GM19351 (cell line): ENCODE data around the gene PRR16.

Experiments
- ATAC-seq: cut with Tn5 transposase; IDR thresholded peaks from one replicate; pipeline ENCODE4 v1.9.1; 2021; ENCODE audit warnings: mild to moderate bottlenecking, moderate library complexity; ENCODE audit not compliant: unreplicated experiment

PRR16 gene

DNA sequence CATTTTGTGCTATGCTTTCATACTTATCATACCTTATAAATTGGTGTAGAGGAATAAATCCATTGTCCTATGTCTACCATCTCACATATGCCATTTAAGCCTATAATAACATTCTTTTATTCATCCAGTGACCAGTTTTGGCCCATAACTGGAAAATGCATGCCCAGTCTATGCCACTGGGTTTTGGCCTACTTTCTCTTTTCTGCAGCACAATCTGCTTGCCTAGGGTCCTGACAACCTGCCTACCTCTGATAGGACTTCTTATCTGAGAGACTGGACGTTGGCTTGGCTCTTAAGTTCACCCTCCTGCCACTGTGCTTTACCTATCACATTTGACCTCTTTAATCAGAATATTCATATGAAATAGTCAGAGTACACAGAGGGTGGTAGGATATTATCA, 103.0 kb downstream of the PRR16 start:
- ATAC-seq: no peak

DNA sequence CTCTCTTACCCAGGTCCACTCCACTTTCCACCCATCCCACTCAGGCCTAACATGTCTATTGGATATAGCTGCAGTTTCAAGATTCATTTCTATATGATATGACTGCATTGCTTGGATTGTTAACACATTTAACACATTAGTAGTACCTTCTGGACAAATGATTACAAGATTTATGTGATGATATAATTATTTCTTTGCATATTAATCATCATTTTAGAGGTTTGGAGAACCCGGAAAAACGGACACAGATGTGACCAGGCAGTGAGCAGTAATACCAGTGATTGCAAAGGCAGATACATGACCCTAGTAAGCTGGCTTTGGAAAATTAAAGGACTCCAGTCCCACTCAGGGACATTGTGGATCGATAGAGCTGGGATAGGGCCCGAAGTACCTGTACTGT, 103.8 kb downstream of the PRR16 start:
- no peak for ATAC-seq

DNA sequence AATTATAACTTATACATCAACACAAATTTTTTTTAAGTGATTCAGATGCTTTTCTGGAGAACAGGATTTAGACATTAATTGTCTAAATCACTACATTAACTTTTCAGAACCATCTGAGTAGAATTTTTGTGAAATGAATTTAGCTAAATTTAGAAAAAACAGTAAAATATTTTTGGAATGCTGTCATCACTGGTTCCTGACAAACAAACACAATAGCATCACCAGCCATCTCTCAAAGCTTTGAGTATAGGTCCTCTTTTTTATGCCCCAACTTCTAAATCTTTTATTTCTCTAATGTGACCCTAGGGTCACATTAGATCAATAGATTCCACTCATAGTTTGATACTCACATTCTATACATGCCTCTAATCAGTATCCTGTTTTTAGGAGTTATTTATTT, 104.6 kb downstream of the PRR16 start:
- no peak for ATAC-seq

DNA sequence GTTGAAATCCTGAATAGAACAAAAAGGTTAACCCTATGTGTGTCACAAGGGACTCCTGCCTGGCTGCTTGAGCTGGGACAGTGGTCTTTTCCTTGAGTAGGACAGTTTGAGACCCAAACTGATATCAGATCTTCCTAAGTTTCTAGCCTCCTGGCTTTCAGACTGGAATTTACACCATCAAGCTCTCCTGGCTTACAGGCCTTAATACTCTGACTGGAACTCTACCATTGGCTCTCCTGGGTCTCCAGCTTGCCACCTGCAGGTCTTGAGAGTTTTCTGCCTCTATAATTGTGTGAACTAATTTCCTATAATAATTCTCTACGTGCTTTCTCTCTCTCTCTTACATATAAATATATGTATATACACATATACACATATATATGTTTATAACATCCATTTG, 112.5 kb downstream of the PRR16 start:
- no peak for ATAC-seq

DNA sequence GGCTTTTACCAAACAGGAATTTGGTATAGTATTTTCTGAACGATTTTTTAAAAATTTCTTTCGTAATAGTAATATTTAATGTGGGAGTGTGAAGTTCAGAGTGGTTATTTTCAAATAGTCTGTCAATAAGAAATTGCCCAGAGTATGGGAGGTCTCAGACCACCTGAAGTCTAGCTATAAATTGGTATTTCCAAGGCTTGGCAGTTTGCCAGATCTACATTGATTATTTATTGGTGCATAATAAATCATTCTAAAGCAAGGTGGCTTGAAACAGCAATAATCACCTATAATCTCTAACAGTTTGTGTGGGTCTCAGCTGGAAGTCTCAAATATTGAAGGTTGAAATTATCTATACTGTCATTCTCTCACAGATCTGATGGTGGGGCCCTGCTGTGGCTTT, 118.5 kb downstream of the PRR16 start:
- ATAC-seq: no peak

DNA sequence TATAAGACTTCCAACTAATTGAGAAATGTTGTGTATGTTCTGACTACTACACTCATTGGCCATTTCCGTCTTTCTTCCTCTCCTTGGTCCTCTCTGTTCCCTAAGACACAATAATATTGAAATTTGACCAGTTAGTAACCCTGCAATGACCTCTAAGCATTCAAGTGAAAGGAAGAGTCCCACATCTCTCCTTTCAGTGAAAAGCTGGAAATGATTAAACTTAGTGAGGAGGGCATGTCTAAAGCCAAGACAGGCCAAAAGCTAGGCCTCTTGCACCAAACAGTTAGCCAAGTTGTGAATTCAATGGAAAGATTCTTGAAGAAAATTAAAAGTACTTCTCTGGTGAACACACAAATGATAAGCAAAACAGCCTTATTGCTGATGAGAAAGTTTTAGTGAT, 122.5 kb downstream of the PRR16 start:
- ATAC-seq: no peak

DNA sequence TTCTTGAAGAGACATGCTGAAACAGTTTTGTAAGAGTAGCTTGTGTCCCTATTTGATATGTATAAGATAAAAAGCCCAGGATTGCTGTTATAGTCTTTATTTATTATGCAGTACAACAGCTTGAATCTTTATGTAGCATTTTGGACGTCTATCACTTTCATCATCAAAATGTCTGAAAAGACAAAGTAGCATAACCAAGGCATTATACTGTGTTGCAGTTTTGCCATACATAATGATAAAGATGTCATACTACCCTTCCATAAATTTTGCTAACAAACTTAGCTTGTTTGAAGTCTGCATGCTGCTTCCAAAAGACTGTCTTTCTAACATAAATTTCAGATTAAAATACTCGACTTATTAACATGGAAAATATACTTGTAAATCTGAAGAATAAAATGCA, 127.8 kb downstream of the PRR16 start:
- ATAC-seq: no peak

DNA sequence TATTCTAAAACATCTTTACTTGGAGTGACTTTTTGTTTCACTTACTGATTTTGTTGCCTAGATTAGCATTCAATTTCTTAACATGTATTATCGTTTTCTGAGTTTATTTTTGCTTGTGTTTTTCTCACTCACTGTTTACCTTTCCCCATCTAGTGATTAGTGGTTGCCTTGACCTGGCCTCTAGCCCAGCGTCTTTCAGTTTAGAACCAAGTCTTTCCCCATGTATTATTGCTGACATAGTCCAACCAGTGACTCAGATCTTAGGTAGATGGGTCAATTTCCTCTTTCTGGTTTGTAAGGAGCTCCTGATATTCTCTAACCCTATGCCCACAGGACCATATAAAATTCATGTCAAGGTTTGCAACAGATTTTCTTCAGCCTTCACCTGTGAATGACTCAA, 135.5 kb downstream of the PRR16 start:
- no peak for ATAC-seq

DNA sequence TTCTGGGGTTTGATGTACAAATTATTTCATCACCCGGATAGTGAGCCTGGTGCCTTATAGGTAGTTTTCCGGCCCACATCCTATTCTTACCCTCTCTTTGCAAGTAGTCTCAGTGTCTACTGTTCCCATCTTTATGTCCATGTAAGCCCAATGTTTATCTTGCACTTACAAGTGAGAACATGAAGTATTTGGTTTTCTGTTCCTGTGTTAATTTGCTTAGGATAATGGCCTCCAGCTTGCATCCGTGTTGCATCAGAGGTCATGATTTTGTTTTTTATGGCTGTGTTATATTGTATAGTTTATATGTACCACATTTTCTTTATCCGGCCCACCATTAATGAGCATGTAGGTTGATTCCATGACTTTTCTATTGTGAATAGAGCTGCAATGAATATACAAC, 136.5 kb downstream of the PRR16 start:
- ATAC-seq: no peak

DNA sequence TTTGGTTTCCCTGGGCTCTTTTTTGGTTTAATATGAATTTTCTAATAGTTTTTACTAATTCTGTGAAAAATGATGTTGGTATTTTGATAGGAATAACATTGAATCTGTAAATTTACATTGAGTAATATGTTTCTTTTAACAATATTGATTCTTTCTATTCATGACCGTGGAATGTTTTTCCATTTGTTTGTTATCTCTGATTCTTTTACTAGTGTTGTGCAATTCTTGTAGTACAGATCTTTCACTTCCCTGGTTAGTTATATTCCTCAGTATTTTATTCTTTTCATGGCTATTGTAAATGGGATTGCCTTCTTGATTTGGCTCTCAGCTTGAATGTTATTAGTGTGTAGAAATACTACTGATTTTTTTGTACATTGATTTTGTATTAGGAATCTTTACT, 137.9 kb downstream of the PRR16 start:
- ATAC-seq: no peak

DNA sequence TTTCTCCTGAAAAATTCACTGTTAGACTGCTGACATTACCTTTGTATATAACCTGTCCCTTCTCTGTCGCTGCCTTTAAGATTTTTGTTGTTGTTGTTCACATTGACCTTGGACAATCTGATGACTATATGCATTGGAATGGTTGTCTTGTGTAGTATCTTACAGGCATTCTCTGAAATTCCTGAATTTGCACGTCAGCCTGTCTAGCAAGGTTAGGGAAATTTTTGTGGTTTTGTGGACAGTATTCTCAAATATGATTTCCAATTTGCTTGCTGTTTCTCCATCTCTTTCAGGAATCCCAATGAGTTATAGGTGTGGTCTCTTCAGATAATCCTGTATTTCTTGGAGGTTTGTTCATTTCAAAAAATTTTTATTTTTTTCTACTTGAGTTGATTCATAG, 140.8 kb downstream of the PRR16 start:
- ATAC-seq: no peak

DNA sequence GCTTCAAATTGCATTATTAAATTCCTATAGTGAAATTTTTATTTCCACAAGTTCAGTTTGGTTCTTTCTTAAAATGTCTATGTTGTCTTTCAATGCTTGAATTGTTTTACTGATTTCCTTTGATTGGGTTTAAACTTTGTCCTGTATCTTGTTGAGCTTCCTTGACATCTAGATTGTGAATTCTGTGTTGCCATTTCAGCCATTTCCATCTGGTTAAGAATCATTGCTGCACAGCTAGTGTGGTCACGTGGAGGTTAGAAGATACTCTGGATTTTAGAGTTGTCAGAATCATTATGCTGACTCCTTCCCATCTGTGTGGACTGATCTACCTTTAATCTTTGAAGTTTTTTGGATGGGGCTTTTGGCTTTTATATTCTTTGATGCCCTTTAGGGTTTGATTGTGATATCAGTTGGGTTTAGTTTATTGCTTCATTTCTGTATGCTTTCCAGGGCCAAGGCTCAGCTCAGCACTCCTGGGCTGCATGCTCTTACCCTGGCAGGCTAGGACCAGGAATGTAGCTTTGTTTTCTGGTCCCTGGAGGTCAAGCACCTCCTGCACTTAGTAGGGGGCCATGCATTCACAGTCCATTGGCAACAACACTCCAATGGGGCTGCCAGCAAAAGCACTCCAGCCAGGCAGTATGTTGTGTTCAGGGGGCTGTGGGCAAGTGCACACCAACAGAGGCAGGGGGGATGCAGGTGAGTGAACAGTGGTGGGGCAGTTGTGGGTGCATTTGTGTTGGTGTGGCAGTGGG, 141.4 kb downstream of the PRR16 start:
- no peak for ATAC-seq

DNA sequence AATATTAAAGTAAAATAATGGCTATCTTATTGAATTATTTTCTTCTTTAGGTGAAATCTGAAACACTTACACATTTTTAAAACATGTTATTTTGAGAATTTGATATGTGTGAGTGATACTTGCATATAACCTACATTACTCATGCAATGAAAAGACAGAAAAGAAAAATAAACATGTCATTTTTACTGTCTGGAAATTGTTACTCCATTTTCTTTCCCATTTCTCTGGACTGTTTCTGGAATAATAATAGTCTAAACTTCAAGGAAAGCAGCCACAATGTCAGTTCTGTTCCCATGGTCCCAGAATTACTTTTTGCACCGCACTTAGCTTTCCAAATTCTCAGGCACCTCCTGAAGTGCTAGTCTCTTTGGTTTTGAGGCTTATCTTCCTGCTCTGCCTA, 145.5 kb downstream of the PRR16 start:
- ATAC-seq: no peak

DNA sequence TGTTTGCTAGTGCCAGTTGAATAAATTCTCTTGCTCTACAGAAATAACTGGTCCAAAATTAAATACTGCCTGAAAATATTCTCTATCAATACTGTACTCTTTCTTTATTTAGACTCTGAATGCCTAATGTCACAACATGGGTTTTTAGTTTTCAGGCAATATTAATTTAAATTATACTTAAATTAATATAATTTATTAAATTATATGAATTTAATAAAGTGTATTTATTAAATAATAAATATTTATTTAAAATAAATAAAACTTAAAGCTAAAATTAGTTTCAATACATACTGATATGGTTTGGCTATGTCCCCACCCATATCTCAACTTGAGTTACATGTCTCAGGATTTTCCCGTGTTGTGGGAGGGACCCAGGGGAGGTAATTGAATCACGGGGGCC, 146.0 kb downstream of the PRR16 start:
- no peak for ATAC-seq

DNA sequence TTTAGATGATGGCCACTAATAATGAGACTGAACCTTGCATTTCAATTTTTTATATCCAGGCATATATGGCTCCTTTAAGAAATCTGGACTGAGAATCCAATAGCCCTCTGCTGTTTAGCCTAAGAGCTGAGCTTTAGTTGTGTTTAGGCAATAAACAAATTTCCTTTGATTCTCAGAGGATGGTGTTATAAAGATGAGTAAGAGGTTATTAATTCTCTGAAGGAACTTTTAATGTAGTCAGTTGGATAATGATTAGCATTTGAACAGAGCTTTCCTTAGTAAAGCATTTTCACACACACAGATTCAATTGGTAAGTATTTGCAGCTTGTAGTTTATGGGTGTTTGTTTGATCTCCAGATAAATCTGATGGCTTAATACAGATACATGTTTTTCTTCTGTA, 149.6 kb downstream of the PRR16 start:
- ATAC-seq: no peak

DNA sequence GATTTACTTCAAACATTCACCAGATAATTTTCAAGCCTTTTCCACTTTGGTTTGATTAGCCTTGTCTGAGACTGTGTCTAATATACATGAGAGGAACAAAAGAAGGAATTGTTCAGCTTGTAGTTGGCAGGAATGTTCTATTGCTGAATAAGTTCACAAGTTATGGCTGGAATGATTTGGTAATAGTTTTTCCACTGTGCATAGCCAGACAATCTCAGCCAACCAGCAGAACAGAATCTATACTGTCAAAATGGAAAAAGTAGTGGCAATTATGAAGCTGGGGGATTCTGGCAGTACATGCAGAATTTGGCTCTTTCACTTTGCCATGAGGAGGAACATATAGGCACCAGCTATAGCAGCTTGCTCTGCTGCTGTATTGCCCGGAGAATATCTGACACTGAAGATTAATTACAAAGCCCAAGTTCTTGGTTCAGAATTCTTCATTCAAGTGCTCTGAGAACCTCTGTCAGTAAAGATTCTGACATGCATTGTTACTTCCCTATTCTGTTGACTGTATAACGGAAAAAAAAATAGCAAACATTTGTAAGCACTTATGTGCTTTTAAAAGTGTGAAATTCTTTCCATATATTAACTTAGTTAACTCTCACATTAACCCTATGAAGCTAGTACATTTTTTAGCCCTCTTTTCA, 150.6 kb downstream of the PRR16 start:
- ATAC-seq: no peak

DNA sequence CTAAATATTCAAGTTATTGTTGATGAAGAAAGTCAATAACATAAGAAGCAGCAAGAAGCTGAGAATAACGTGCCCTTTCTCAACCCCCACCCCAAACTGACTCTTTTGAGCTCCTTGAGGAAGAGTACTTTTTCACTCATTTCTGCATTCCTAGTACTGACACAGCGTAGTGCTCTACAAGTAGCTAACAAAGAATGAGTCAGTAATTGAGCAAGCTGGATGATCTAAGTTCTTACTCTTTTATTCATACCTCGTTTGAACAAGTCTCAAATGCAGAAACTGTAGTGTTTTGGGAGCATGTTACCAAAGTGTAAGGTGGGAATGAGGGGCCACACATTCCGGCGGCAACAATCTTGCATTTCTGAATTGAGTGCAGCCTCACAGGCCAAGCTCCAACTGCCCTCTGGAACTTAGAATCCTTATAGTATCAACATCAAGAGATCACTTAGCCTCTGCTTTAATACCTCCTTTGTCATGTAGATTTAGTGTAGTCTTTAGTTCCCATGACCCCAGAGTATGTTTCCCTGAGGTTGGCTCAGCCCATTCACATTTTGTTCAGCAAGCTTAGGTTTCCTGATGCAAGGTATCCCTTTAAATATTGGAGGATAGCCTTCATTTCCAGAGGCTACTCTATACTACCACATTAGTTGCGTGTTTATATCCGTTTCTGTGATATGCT, 152.0 kb downstream of the PRR16 start:
- ATAC-seq: no peak

DNA sequence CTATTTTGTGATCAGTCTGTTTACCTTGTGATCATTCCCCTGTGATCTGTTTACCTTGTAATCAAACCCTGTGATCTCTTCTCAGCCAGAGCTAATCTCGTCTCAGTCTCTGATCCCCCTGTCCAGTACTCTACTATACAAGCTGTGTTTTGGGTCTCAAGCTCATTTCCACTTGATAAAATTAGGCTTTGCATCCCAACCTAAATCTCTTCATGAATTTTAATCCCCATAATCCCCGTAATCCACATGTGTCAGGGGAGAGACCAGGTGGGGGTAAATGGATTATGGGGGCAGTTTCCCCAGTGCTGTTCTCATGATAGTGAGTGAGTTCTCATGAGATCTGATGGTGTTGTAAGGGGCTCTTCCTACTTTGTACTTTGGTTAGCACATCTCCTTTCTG, 157.2 kb downstream of the PRR16 start:
- no peak for ATAC-seq

DNA sequence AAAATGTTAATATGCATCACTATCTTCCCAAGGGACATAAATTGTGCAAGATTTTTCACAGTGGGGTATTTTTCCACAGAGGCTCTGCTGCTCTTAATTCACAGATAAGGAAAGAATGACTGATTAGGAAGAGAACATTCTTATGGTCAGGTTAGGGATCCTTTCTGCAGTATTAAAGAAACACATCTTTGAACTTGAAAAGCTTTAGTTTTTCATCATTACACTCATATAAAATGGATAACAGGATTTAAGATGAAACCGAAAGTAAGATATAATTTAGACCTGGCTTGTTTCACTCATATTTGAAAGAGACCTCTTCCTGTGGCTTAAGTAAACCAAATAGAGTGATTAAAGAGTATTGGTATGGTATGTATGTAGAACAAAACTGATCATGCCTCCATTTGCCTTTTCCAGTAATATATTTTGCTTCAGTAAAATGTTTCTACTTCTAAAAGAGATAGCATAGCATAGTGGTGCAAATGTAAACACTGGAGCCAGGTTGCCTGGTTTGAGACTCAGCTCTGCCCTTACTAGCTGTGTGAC, 160.0 kb downstream of the PRR16 start:
- peak; percentile 44 for ATAC-seq

DNA sequence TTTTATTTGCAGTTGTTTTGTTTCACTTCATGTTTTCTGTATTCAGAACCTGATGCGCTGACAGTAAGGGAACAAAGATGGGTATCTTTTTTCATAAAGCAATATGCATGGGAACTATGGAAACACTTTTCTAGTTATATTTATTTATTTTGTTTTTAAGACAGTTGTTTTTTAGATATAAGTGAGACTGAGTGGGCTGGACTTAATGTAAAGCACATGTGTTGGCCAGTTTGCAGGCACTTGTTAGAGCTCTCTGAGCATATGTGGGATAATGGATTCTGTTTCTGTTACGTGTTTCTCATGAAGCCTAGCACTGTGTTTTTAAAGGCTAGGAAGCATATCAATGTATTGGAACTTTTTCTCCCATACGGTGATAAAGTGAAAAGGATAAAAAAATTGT, 164.1 kb downstream of the PRR16 start:
- no peak for ATAC-seq

DNA sequence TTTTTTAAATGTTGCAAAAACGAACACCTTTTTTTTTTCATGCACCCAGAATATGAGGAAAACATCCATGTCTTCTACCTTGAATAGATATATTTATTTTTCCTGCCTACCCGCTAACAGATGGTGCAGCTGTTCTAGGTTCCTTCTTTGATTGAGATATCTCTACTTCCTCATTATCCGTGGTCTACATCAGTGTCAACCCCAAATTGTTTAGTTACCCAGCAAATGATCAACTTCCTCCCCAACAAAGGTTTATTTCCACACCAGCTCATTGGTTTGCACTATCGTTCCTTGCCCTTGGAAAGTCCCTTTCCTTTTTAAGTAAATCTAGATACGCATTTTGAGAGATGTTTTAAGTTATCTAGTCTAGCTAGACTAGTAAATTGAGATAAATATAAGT, 166.4 kb downstream of the PRR16 start:
- no peak for ATAC-seq

DNA sequence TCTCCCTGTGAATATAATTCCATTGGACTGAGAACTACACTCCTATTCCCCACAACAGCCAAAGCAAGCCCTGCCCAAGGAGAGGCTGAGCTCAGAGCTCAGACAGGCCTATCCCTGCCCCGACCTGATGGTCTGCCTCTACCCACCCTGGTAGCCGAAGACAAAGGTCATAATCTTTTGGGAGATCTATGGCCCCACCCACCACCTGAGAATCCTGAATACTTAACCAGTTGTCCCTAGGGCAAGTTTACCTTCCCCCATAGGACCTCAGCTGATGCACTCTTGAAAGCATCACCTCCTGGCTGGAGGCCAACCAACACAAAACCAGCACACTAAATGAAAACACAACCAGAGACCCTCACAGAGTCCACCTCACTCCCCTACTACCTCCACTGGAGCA, 167.5 kb downstream of the PRR16 start:
- no peak for ATAC-seq
